HG02571 (cell line): Measurements from ENCODE around the gene KCNJ14.

Source experiments
- ATAC-seq: cut with Tn5 transposase; IDR thresholded peaks from one replicate; pipeline ENCODE4 v1.9.1; 2021; ENCODE audit warnings: mild to moderate bottlenecking, moderate library complexity; ENCODE audit not compliant: unreplicated experiment

Gene KCNJ14

GRCh38 chr19:48444936-48445200, 10.5 kb upstream of the KCNJ14 start:
- no peak for ATAC-seq

DNA sequence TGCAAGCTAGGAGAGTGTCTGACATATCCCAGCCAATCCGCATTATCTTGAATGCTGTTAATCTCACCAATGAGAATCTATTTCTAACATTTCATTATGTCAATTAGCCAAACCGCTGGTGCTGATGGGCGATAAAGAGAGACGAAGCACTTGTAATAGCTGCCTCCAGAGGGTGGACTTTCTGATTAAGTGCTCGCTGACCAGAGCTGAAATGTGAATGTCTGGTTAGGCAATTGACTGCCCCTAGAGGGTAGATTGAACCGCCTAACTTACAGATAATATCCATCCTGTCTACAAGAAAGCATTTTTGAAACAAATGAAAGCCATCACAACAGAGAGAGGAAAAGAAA, 10.1 kb upstream of the KCNJ14 start:
- ATAC-seq: peak; percentile 9

- peak; percentile 79 for ATAC-seq
Observed at GRCh38 chr19:48445606-48446481, 9.5 kb upstream of the KCNJ14 start, which contains the start of gene GRWD1. Gene GRWD1, plus strand, starts transcription at chr19:48445983. Its CDS starts 23 bp downstream, at chr19:48446006.

DNA sequence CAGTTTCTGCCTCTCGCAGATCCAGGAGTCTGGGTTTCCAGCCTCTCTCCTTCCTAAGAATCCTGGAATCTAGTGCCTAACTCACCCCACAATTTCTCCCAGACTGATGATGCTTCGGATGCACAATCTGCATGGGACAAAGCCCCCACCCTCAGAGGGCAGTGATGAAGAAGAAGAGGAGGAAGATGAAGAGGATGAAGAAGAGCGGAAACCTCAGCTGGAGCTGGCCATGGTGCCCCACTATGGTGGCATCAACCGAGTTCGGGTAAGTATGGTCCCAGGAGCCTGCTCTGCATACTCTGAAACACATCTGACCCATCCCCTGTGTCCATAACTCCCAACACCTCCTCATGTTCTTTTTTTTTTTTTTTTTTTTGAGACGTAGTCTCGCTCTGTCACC, 8.8 kb upstream of the KCNJ14 start:
- no peak for ATAC-seq

- ATAC-seq: no peak
Observed at GRCh38 chr19:48448563-48448962, 6.8 kb upstream of the KCNJ14 start.

DNA sequence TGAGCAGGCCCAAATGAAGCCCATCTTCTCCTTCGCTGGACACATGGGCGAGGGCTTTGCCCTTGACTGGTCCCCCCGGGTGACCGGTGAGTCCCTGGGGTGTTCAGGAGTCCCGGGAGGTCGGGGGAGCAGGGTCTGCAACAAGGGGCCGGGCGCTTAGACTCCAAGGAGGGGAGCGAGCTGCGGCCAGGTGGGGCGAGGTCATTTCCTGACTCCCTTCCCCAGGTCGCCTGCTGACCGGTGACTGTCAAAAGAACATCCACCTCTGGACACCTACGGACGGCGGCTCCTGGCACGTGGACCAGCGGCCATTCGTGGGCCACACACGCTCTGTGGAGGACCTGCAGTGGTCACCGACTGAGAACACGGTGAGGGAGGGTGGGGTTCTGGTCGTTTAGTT, 4.9 kb upstream of the KCNJ14 start:
- ATAC-seq: no peak

GRCh38 chr19:48450863-48451262, 4.5 kb upstream of the KCNJ14 start:
- no peak for ATAC-seq

- no peak for ATAC-seq
Observed at GRCh38 chr19:48451624-48452023, 3.8 kb upstream of the KCNJ14 start.

DNA sequence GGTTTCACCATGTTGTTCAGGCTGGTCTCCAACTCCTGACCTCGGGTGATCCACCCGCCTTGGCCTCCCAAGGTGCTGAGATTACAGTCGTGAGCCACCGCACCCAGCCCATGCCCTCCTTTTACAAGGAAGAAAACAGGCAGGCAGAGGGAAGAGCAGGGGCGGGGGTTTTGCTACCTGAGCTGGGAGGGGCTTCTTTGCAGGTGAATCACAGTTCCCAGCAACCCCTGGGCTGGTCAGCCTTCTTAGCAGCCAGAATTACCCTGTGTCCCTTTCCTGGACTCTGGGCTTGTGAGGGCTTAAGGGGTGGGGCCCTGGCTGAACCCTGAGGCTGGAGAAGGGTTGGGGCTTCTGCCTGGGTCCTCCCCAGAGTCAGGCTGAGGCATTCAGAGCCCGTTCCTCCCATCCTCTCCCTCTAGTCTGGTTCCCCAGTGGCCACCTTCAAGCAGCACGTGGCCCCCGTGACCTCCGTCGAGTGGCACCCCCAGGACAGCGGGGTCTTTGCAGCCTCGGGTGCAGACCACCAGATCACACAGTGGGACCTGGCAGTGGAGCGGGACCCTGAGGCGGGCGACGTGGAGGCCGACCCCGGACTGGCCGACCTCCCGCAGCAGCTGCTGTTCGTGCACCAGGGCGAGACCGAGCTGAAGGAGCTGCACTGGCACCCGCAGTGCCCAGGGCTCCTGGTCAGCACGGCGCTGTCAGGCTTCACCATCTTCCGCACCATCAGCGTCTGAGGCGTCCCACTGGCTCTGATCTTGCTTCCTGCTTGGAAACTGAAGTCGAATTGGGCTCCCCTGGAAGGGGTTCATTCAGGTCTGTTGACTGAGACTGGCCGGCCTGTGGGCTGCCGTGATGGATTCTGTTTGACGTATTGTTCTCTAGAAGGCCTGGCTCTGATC, 2.8 kb upstream of the KCNJ14 start:
- ATAC-seq: no peak

GRCh38 chr19:48454150-48454730, 1.1 kb upstream of the KCNJ14 start:
- ATAC-seq: no peak

DNA sequence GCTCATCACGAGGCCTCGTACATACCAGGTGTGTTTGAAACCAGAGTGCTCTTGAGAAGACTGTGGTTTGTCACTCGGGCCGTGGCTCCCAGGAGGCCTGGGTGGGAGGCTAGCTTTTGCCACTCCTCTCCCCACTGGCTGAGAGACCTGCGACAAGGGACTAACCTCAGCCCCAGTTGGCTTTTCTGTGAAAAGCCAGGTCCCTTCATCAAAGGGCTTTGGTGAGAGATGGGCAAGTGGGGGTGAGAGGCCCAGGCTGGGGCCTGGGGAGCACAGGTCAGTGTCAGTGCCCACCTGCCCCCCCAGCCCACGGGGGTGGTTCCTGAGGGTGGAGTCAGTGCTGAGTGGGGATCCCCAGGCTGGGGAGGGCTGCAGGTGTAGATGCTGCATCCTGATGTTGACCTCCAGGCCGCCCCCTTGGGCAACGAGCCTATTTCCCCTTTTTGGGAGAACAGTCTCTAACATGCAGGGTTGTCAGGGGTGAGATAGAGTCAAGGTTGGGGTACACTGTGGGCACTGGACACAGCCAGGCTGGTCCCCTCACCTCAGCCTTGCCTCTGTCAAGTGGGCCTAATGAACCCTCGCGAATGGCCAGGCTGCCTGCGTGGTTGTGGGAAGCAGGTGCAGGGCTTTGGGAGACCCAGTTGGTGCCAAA, 661 bp downstream of the KCNJ14 start:
- no peak for ATAC-seq

- no peak for ATAC-seq
Observed at GRCh38 chr19:48456864-48457263, 1.5 kb downstream of the KCNJ14 start.

- ATAC-seq: no peak
Observed at GRCh38 chr19:48458016-48458415, 2.6 kb downstream of the KCNJ14 start.

DNA sequence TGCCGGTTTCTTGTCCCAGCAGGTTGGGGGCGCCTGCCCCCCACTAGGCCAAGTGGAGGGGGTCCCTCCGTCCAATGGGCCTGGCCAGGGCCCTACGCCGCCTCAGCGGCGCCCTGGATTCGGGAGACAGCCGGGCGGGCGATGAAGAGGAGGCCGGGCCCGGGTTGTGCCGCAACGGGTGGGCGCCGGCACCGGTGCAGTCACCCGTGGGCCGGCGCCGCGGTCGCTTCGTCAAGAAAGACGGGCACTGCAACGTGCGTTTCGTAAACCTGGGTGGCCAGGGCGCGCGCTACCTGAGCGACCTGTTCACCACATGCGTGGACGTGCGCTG, 6.2 kb downstream of the KCNJ14 start:
- ATAC-seq: no peak

- no peak for ATAC-seq
Observed at GRCh38 chr19:48461982-48462655, 6.7 kb downstream of the KCNJ14 start.

- ATAC-seq: no peak
Observed at GRCh38 chr19:48465215-48465614, 9.8 kb downstream of the KCNJ14 start.

DNA sequence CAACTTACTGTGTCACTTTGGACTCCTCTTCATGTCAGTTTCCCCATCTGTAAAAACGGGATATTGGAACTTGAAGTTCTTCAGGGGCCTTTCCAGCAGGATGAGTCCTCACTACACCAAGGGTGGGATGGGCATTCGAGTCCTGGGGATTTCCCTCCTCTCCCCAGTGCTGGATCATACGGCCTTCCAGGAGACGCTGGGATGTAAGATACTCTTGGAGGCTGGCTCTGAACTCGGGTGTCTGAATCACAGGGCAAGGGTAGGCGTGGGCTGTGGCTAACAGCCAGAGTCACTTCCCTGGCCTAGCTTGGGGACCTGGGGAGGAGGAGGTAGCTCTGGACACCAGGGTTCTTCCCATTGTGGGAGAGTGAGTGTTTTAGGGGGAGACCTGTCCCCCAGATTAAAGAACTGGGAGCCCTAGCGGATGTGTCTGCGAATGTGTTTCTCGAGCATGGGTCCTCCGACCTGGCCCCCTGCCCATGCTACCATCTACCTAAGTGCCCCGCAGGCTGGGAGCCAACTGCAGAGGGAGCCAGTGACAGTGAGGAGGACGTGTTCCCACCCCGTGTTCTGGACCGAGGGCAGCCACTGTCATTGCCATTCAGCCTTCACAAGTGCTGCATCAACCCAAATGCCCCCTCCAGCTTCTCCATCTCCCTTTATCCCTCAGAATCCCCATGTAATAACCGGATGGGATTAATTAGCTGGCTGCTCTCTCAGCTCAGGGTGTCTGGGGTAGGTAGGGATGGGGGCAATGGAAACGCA, 11.4 kb downstream of the KCNJ14 start:
- ATAC-seq: no peak

- peak; percentile 87 for ATAC-seq
Observed at GRCh38 chr19:48468772-48469288, 13.5 kb downstream of the KCNJ14 start.

- ATAC-seq: peak; percentile 22
Observed at GRCh38 chr19:48469289-48469881, 14.0 kb downstream of the KCNJ14 start, which contains the start of gene CYTH2. Gene CYTH2, plus strand, starts transcription at chr19:48469369. Its CDS starts 139 bp downstream, at chr19:48469508.
